GM21381 (cell line): ENCODE results near the gene PLOD3.

Experiments
- ATAC-seq: cut with Tn5 transposase; IDR thresholded peaks from one replicate; pipeline ENCODE4 v1.9.1; 2021; ENCODE audit warnings: mild to moderate bottlenecking, moderate library complexity; ENCODE audit not compliant: unreplicated experiment

Gene PLOD3

GRCh38 chr7:101166909-101167644 is 50.3 kb downstream of the PLOD3 start:
- no peak for ATAC-seq

- ATAC-seq: no peak
Measured at GRCh38 chr7:101166648-101166908, 50.8 kb downstream of the PLOD3 start.

GRCh38 chr7:101165958-101166647 is 51.3 kb downstream of the PLOD3 start:
- no peak for ATAC-seq

- peak; percentile 58 for ATAC-seq
Measured at GRCh38 chr7:101165075-101165957, 52.1 kb downstream of the PLOD3 start, which contains the start of gene VGF. Gene VGF (minus strand): TSS chr7:101165569. CDS start chr7:101164843, 726 bp downstream.

- ATAC-seq: no peak
Measured at GRCh38 chr7:101164071-101164840, 53.1 kb downstream of the PLOD3 start.

GRCh38 chr7:101163279-101164070 is 53.9 kb downstream of the PLOD3 start:
- ATAC-seq: no peak

GRCh38 chr7:101162551-101163278 is 54.7 kb downstream of the PLOD3 start:
- ATAC-seq: no peak

GRCh38 chr7:101161692-101162471 is 55.5 kb downstream of the PLOD3 start:
- no peak for ATAC-seq

GRCh38 chr7:101160910-101161309 is 56.5 kb downstream of the PLOD3 start:
- ATAC-seq: no peak

GRCh38 chr7:101159696-101160674 is 57.4 kb downstream of the PLOD3 start:
- ATAC-seq: no peak

GRCh38 chr7:101156866-101157589 is 60.4 kb downstream of the PLOD3 start:
- ATAC-seq: no peak

- ATAC-seq: no peak
Measured at GRCh38 chr7:101156277-101156676, 61.1 kb downstream of the PLOD3 start.
